ENCODE data around the gene MGST2. TPM values are rescaled to one million over a fixed set of nuclear protein-coding genes. Genes with fewer than 3 reads are reported as not detected.
A peak's percentile ranks its signal among the peaks of the same experiment; 100 is the strongest.

The MGST2 gene
- total RNA-seq, 2 donors from 2014 or later = 101 to 135 TPM

GRCh38 chr4:139735381-139736273 is 70.0 kb downstream of the MGST2 start:
- peaks cover 7% of the 10 kb centered on the region for H3K4me1 ChIP-seq (replicated peaks)
- H3K27ac ChIP-seq = peak overlapping the region; percentile 75 to 80
- intact Hi-C loops (cut with DNase I) = loop anchor here (1.0 to 10.0 kb wide), 6 partner anchors 162 to 592 kb away; no protein-coding TSS in a partner anchor
- TF ChIP-seq, protein P1, sequence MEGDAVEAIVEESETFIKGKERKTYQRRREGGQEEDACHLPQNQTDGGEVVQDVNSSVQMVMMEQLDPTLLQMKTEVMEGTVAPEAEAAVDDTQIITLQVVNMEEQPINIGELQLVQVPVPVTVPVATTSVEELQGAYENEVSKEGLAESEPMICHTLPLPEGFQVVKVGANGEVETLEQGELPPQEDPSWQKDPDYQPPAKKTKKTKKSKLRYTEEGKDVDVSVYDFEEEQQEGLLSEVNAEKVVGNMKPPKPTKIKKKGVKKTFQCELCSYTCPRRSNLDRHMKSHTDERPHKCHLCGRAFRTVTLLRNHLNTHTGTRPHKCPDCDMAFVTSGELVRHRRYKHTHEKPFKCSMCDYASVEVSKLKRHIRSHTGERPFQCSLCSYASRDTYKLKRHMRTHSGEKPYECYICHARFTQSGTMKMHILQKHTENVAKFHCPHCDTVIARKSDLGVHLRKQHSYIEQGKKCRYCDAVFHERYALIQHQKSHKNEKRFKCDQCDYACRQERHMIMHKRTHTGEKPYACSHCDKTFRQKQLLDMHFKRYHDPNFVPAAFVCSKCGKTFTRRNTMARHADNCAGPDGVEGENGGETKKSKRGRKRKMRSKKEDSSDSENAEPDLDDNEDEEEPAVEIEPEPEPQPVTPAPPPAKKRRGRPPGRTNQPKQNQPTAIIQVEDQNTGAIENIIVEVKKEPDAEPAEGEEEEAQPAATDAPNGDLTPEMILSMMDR (IDR thresholded peaks at IDR 0.05) = no peak
- TF ChIP-seq POLR2A (IDR thresholded peaks at IDR 0.05) (no peak), POLR2AphosphoS5 (IDR thresholded peaks at IDR 0.05) (no peak)
- no peaks in the 10 kb centered on the region for H3K36me3 ChIP-seq
- DNase-seq (ENCODE audit: low spot score) = peak; percentile 17
- no peaks in the 10 kb centered on the region for H3K27me3 ChIP-seq (replicated peaks; ENCODE audit: insufficient read depth)
- 10% methylated on average over 55 of the region's 59 CpGs for WGBS
- peak overlapping the region; percentile 31 to 39 for H3K4me3 ChIP-seq
- no peaks in the 10 kb centered on the region for H3K9me3 ChIP-seq

DNA sequence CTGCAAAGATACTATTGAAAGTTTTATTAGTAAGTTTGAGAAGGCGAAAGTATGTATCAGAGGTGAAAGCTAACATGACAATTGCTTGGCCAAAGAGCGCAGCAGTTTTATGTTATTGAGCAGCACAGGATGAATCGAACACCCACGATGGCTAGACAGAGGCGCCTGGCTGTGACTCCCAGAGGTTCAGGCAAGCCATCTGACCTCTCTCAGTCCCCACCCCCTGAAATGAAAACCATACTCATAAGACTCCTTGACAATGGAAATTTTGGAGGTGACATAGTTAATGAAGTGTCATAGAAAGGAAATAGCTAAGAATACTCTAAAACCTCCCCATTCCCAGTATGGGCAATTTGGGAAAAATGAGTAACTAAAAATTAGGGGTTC is 70.6 kb downstream of the MGST2 start:
- Histone ChIP-seq H3K27ac (no peak overlapping the region), H3K4me3 (no peak overlapping the region), H3K9me3 (no peaks in the 10 kb centered on the region), H3K27me3 (replicated peaks; ENCODE audit: insufficient read depth) (no peaks in the 10 kb centered on the region), H3K36me3 (no peaks in the 10 kb centered on the region), H3K4me1 (replicated peaks) (peaks cover 11% of the 10 kb centered on the region)
- DNase-seq (ENCODE audit: low spot score) = no peak
- TF ChIP-seq, protein P1 (IDR thresholded peaks at IDR 0.05) = no peak
- TF ChIP-seq POLR2AphosphoS5 (IDR thresholded peaks at IDR 0.05) = no peak
- TF ChIP-seq POLR2A (IDR thresholded peaks at IDR 0.05) = no peak
- WGBS = 67% methylated on average over 5 of the region's 5 CpGs
- intact Hi-C loops (cut with DNase I) = loop anchor here (5.0 to 10.0 kb wide), 3 partner anchors 161 to 591 kb away; no protein-coding TSS in a partner anchor

DNA sequence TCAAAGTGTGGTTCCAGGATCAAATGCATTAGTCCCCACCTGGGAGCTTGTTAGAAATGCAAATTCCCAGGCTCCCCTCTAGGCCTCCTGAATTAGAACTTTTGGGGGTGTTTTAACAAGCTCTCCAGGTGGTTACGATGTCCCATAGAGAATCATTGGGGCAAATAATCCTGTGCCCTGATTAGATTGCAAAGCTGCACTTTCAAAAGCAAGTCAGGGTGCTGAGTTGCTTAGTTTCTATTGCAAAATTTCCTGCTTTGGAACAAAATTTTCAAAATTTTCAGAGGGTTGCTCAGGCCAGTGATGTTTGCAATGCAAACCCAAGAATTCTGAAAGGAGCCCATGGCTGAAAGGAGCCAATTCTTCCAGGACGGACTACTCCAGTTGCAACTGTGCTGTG is 71.0 kb downstream of the MGST2 start:
- Histone ChIP-seq H3K4me1 (replicated peaks) (peaks cover 11% of the 10 kb centered on the region), H3K27ac (no peak overlapping the region)
- whole genome bisulfite sequencing = 93% methylated on average over 2 of the region's 2 CpGs

DNA sequence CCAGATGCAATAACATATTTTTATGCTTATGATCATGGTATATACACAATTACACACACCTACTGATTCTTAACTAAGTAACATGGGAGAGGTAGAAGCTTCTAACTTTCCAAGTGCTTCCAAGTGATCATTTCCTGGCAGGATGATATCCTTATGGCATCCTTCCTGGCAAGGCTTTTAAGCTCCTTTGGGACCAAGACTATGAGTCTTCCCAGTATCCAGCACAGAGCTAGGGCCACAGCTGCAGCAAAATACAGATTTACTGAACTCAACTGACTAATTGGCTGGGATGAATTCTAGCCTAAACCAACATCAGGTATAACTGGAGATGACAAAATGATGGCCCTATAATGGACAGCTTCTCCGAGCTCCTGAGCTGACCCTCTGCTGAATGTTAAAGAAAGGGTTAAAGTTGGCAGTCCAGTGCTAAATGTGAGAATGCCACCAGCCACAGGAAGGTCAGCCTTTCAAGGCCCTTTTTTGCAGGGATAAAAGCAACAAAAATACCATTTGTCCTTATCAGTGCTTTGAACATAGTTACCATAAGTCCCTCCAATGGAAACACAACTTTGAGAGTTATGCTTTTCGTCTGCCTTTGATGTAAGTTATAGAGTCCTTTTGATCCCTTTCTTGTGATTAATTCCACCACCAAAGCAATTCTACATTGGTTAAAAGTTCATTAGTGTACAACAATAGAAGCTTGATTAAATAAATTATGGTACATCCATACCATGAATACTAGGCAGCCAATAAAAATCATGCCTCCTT is 73.4 kb downstream of the MGST2 start:
- Histone ChIP-seq H3K4me1 (replicated peaks) (peaks cover 11% of the 10 kb centered on the region), H3K36me3 (no peaks in the 10 kb centered on the region), H3K4me3 (no peak overlapping the region), H3K27ac (no peak overlapping the region), H3K27me3 (replicated peaks; ENCODE audit: insufficient read depth) (no peaks in the 10 kb centered on the region), H3K9me3 (no peaks in the 10 kb centered on the region)
- DNase-seq (ENCODE audit: low spot score) = no peak
- WGBS = 96% methylated on average over 2 of the region's 2 CpGs
- intact Hi-C loops (cut with DNase I) = loop anchor here (5.0 to 10.0 kb wide), 3 partner anchors 158 to 588 kb away; no protein-coding TSS in a partner anchor
- TF ChIP-seq POLR2AphosphoS5 (IDR thresholded peaks at IDR 0.05) (no peak), POLR2A (IDR thresholded peaks at IDR 0.05) (no peak)
- TF ChIP-seq, protein P1 (IDR thresholded peaks at IDR 0.05) = no peak

More for the DNA sequence above, 71.0 kb downstream of the MGST2 start:
- no peaks in the 10 kb centered on the region for H3K36me3 ChIP-seq
- no peaks in the 10 kb centered on the region for H3K27me3 ChIP-seq (replicated peaks; ENCODE audit: insufficient read depth)
- H3K9me3 ChIP-seq = no peaks in the 10 kb centered on the region
- TF ChIP-seq POLR2AphosphoS5 (IDR thresholded peaks at IDR 0.05) (no peak), POLR2A (IDR thresholded peaks at IDR 0.05) (no peak)
- TF ChIP-seq, protein P1 (IDR thresholded peaks at IDR 0.05) = no peak
- no peak overlapping the region for H3K4me3 ChIP-seq
- intact Hi-C loops (cut with DNase I) = loop anchor here (5.0 to 10.0 kb wide), 3 partner anchors 161 to 591 kb away; no protein-coding TSS in a partner anchor
- no peak for DNase-seq (ENCODE audit: low spot score)

Data from prostate gland (tissue), 2 donors.